Measurements from ENCODE around the gene GMEB1.
A peak's percentile ranks its signal among the peaks of the same experiment; 100 is the strongest.

Gene GMEB1

DNA sequence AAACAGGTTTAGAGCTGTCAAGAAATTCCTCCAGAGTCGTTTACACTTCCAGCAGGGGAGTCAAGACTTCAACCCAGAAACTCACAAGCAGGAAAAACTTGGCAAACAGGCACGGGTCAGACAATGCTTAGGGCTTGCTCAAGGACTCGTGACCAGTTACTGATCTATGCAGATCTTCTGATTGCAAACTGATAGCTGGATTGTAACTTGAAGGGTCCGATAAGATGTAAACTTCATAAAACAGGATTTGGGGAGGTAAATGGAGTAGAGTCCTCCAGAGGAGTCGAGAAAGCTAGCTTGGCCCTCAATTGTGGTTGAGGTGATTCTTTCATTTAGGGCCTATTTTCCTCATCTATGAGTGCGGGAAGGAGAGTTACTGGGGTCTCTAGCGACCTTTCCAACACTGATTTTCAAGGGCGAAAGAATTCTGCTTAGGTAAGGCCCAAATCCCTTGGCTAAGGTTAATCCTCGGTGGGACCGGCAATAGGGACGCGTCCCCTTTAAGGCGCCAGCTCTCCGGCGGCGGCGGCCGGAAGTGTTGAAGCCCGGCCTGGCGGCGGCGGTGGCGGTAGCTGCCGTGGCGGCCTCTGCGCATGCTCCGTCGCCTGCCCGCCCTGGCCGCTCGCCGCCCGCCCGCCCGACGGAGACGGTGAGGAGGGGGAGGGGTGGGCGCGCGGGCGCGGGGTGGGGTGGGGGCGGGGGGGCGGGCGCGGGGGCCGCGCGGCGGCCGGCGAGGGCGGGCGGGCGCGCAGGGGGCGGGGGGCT, at the start of gene GMEB1:
GMEB1 (plus strand) TSS at position 594 of the 765 bp plus-strand sequence. CDS start 14,829 bp downstream, outside the sequence.
- peak; percentile 90 for DNase-seq
- peaks cover 1% of the 10 kb centered on the region; the same call in 1 of the 2 replicates for H3K36me3 ChIP-seq
- peak within 1 kb of the TSS; percentile 95 for H3K27ac ChIP-seq
- peak within 1 kb of the TSS; percentile 72 for H3K4me3 ChIP-seq (ENCODE audit: low read depth, low read length)
- TF ChIP-seq, protein P1, sequence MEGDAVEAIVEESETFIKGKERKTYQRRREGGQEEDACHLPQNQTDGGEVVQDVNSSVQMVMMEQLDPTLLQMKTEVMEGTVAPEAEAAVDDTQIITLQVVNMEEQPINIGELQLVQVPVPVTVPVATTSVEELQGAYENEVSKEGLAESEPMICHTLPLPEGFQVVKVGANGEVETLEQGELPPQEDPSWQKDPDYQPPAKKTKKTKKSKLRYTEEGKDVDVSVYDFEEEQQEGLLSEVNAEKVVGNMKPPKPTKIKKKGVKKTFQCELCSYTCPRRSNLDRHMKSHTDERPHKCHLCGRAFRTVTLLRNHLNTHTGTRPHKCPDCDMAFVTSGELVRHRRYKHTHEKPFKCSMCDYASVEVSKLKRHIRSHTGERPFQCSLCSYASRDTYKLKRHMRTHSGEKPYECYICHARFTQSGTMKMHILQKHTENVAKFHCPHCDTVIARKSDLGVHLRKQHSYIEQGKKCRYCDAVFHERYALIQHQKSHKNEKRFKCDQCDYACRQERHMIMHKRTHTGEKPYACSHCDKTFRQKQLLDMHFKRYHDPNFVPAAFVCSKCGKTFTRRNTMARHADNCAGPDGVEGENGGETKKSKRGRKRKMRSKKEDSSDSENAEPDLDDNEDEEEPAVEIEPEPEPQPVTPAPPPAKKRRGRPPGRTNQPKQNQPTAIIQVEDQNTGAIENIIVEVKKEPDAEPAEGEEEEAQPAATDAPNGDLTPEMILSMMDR (IDR thresholded peaks at IDR 0.05; ENCODE audit: low read depth, low read length), result no peak
- no peaks in the 10 kb centered on the region for H3K27me3 ChIP-seq (ENCODE audit: insufficient read depth, low read depth, severe bottlenecking)
- H3K9me3 ChIP-seq (ENCODE audit: severe bottlenecking), result no peaks in the 10 kb centered on the region

GRCh38 chr1:28631713-28632112, 36.9 kb upstream of the GMEB1 start:
- Histone ChIP-seq H3K27ac (no peak overlapping the region), H3K27me3 (ENCODE audit: insufficient read depth, low read depth, severe bottlenecking) (no peaks in the 10 kb centered on the region), H3K9me3 (ENCODE audit: severe bottlenecking) (no peaks in the 10 kb centered on the region), H3K36me3 (no peaks in the 10 kb centered on the region), H3K4me3 (ENCODE audit: low read depth, low read length) (no peak overlapping the region)
- no peak for DNase-seq
- TF ChIP-seq, protein P1 (IDR thresholded peaks at IDR 0.05; ENCODE audit: low read depth, low read length), result no peak

DNA sequence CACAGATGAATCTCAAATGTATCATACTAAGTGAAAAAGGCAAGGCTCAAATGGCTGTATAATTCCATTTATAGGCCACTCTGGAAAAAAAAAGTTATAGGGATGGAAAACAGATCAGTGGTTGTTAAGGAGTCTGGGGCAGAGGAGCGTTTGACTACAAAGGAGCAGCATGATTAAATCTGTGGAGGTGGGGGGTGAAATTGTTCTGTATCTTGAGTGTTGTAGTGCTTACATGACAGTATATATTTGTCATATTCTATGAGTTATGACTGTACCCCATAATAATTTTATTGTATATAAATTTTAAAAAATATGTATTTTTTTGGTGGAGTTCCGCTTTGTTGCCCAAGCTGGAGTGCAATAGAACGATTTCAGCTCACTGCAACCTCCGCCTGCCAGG, 36.0 kb upstream of the GMEB1 start:
- no peaks in the 10 kb centered on the region for H3K27me3 ChIP-seq (ENCODE audit: insufficient read depth, low read depth, severe bottlenecking)
- H3K36me3 ChIP-seq, result no peaks in the 10 kb centered on the region
- no peak for DNase-seq
- H3K9me3 ChIP-seq (ENCODE audit: severe bottlenecking), result no peaks in the 10 kb centered on the region
- no peak overlapping the region for H3K27ac ChIP-seq
- TF ChIP-seq, protein P1 (IDR thresholded peaks at IDR 0.05; ENCODE audit: low read depth, low read length), result no peak
- H3K4me3 ChIP-seq (ENCODE audit: low read depth, low read length), result no peak overlapping the region

DNA sequence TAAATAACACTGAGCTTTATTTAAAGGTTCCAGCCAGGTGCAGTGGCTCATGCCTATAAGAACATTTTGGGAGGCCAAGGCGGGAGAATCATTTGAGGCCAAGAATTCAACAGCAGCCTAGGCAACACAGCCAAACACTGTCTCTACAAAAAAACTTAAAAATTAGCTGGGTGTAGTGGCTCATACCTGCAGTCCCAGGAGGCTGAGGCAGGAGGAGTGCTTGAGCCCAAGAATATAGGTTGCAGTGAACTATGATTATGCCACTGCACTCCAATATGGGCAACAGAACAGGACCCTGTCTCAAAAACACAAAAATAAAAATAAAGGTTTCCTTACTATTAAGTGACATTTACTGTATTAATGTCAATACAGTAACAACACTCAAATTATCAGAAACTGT, 27.8 kb upstream of the GMEB1 start:
- Histone ChIP-seq H3K27me3 (ENCODE audit: insufficient read depth, low read depth, severe bottlenecking) (no peaks in the 10 kb centered on the region), H3K27ac (no peak overlapping the region), H3K36me3 (no peaks in the 10 kb centered on the region), H3K9me3 (ENCODE audit: severe bottlenecking) (no peaks in the 10 kb centered on the region), H3K4me3 (ENCODE audit: low read depth, low read length) (no peak overlapping the region)
- TF ChIP-seq, protein P1 (IDR thresholded peaks at IDR 0.05; ENCODE audit: low read depth, low read length), result peak; percentile 21; the same call in 1 of the 2 replicates
- DNase-seq, result no peak

DNA sequence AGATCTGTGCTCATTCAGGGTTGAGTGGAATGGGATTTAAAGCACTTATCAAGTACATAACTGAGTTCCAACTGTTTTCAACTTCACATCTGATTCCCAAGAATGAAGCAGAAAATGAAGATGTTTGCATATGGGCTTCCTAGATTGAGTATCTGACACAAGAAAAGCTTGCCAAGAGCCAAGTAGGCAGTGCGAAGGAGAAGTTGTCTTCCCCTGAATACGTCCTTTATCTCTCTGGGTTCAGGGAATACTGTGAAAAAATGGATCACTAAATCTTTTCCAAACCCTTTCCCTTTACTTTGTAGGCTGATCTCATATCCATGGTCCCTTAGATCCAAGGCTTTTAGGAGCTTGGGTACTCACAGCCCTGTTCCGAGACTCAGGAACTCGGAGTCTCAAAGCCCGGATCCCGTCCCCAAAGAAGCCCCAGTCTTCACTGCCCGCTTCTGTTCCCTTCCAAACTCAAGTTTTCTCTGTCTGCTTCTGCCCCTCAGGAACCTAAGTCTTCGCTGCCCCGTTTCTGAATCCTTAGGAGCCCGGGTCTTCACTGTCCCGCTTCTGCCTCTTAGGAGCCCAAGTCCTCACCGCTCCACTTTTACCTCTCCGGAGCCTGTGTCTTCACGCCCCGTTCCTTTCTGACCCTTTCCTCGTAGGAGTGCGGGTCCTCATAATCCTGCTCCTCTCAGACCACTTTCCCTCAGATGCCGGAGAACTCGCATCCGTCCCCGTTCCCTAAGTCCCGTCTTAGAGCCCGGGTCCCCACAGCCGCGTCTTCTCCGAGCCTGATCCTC, 26.3 kb upstream of the GMEB1 start:
- DNase-seq, result no peak
- Histone ChIP-seq H3K36me3 (no peaks in the 10 kb centered on the region), H3K27ac (peak overlapping the region; percentile 93), H3K4me3 (ENCODE audit: low read depth, low read length) (peak overlapping the region; percentile 74), H3K27me3 (ENCODE audit: insufficient read depth, low read depth, severe bottlenecking) (no peaks in the 10 kb centered on the region), H3K9me3 (ENCODE audit: severe bottlenecking) (no peaks in the 10 kb centered on the region)
- TF ChIP-seq, protein P1 (IDR thresholded peaks at IDR 0.05; ENCODE audit: low read depth, low read length), result no peak
